Activated CD4-positive, alpha-beta T cell treated with anti-CD3 and anti-CD28 coated beads, Interleukin-2, amount 50 U/mL, for 4 hours (primary cell): ENCODE measurements around the gene CNNM4.
"Not testable (repeated sequence)": the region's sequence is repeated elsewhere in the genome, so short reads cannot be mapped to it uniquely, and the experiment has no call there.

Experiments used
- DNase-seq, 2 experiments: peaks; one replicate each; pipeline ENCODE4 v3.0.0-alpha.2; 2020

Gene CNNM4

DNA sequence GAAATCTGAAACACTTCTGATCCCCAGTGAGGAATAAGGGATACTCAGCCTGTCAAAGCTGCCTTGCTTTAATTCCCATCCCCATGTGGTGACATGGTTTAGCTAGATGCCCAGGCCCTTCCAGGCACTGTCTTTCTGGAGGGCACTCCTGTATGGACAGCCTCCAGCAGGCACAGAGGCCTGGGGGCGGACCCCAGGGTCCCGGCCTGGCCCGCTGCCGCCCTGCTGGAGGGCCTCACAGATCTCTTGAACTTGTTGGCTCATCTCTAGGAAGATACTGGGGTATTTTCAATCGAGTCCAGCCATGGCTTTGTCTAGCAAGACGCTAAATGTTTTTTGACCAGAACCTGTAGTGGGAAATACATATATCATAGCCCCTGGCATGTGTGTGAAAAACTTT is 34.4 kb downstream of the CNNM4 start:
- DNase-seq = no peak

DNA sequence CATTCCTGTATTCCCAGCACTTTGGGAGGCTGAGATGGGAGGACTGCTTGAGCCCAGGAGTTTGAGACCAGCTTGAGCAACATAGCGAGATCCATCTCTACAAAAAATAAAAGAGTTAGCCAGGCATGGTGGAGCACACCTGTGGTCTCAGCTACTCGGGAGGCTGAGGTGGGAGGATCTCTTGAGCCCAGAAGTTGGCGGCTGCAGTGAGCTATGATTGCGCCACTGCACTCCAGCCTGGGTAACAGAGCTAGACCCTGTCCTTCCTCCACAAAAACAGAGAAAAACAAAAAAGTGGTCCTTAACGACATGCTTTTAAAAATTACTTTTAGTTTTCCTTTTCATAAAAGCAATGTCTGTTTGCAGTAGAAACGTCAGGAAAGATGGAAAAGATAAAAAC is 35.8 kb downstream of the CNNM4 start:
- not testable (repeated sequence) for DNase-seq

DNA sequence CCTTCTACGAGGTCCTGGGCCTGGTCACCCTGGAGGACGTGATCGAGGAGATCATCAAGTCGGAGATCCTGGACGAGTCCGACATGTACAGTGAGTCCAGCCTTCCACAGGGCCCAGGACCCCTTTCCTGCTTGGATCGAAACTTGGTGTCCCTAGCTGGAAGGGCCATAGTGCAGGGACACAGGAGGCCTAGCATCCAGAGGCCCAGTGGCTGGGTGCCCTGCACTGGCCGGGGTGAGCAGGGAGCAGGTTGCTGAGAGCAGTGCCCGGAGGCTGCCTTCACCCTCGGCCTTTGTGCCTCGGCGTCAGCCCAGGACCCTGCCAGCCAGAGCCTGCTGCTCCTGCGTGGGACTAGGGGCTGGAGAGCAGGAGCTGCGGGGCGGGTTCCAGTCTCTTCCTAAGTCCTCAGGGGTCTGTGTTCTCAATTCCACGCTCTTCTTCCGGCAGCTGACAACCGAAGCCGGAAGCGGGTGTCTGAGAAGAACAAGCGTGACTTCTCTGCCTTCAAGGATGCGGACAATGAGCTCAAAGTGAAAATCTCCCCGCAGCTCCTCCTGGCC is 36.4 kb downstream of the CNNM4 start:
- DNase-seq = no peak

DNA sequence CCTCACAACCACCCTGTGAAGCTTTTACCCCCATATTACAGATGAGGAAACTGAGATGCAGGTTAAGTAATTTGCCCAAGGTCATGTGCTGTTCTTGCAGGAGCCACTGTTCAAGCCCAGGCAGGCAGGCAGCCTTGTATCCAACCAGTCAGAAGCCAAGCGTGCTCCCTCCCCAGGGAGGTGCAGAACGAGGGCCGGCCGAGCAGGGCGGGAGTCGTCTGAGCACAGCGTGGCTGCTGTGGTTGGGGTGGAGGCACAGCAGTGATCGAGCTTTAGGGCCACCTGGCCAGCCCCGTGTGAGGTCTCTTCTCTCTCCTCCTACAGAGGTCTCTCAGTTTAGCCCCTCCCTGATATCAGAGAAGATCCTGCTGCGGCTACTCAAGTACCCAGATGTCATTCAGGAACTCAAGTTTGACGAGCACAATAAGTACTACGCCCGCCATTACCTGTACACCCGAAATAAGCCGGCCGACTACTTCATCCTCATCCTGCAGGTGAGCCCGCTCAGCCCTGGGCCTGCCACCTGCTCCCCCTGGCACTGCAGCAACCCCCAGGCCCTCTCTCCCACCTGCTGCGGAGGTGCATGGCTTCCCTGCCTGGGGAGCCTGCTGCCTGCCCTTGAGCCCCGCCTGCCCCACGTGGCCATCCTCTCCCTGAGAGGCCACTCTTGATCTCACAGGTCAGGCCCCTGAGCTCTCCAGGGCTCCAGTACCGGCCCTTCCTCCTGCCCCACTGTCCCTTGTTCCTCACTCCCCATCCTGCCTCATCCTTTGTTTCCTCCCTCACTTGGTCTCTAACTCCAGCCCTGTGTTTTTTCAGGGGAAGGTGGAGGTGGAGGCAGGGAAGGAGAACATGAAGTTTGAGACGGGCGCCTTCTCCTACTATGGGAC is 38.3 kb downstream of the CNNM4 start:
- no peak for DNase-seq

DNA sequence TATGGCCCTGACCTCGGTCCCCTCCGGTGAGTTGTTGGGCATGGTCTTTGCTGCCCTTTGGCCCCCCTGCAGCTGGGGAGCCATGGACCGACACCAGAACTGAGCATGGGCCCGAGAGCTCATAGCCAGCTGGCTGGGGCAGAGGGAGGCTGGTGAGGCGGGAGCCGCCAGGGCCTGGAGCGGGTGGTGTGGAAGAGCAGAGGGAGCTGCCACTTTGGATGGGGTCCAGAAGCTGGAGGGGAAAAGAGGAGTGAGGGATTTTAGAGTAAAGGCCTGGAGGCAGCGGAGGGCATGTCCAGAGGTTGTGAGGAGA is 38.9 kb downstream of the CNNM4 start:
- DNase-seq = no peak

DNA sequence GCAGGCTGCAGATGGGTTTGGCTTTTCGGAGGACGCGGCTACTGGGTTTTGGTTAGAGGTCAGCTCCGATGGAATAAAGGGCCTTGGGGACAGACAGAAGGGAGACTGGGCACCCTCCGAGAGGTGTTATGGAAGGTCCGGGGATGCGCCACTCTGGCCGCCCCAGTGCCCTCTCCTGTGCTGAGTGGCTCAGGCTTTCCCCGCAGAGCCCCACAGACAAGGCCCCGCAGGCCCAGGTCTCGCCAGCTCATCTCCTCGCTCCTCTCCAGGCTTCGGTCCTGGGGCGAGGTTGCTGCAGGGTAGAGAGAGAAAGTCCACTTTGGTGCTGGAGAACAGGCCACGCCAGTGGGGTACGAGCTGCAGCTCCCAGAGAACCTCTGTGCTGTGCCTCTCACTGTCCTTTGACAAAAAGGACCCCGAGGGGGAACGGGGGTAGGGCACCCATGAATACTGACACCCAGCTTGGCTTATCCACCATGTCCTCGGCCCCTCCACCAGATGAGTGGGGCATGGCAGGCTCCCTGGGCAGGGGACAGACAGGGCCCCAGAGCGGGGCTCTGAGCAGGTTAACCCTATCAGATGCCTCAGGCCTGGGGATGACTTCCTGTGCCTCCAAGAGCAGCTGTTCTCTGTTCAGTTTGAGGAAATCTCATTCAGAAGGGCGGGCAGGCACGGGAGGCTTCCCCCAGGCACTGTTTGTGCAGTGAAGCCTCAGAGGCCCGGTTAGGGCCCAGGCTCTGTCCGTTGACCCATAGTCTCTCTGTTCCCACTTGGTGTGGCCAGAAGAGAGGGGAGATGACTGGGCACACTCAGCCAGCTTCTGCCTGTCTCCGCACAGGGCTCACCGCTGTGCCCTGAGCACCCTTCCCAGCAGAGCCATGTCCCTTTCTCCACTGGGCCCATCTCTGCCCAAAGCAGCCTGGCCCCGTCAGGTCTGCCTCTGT is 39.6 kb downstream of the CNNM4 start:
- no peak for DNase-seq

DNA sequence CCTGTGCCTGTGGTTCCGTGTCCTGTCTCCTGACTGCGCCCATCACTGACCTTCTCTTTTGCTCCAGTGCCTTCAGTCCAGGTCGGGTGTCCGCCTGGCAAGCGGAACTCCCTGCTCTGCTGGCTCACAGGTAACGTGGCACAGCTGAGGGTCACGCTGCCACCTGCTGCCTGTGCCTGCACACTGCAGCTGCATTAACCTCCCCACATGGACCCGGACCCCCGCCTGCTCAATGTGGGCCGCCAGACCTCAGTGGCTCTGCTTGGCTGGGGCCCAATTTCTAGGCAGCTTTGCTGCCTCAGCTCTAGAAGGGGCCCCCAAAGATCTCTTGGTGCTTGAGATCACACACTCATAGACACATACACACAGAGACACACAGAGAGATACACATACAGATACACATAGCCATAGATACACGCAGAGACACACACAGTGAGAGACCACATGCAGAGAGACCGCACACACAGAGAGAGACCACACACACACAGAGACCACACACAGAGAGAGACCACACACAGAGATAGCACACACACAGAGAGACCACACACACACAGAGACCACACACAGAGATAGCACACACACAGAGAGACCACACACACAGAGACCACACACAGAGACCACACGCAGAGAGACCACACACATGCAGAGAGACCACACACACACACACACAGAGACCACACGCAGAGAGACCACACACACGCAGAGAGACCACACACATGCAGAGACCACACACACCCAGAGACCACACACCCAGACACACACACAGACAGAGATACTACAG is 40.5 kb downstream of the CNNM4 start:
- peak; percentile 66 to 67 for DNase-seq

- DNase-seq = peak; percentile 25 to 45
These were observed 41.3 kb downstream of the CNNM4 start for GRCh38 chr2:96801786-96802595.

- DNase-seq = no peak
These were observed 42.0 kb downstream of the CNNM4 start for GRCh38 chr2:96802721-96803120.

DNA sequence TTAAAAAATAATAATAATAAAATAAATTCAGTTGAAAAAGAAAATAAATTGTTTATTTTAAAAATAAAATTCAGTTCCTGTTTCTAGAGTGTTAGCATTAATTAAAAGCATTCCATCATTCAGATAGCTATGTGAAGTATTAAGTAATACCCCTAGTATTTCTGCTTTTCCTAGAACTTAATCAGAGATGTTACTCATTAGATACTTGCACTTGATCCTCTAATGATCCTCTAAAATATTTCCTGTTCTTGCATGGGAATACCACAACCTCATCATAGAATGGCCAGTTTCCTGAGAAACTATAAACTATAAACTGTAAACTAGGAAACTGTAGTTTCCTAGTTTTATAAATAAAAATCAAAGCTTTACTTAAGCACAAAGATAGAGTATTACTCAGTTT is 44.3 kb downstream of the CNNM4 start:
- no peak for DNase-seq

DNA sequence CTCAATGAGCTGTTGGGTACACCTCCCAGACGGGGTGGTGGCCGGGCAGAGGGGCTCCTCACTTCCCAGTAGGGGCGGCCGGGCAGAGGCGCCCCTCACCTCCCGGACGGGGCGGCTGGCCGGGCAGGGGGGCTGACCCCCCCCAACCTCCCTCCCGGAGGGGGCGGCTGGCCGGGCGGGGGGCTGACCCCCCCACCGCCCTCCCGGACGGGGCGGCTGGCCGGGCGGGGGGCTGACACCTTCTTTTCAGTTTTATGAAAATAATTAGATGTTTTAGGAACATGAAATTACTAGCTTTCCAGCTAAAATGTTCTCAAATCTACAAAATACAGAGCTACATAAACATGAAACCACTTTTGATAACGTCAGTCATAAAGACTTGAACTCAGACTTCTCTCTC is 45.2 kb downstream of the CNNM4 start:
- not testable (repeated sequence) for DNase-seq

DNA sequence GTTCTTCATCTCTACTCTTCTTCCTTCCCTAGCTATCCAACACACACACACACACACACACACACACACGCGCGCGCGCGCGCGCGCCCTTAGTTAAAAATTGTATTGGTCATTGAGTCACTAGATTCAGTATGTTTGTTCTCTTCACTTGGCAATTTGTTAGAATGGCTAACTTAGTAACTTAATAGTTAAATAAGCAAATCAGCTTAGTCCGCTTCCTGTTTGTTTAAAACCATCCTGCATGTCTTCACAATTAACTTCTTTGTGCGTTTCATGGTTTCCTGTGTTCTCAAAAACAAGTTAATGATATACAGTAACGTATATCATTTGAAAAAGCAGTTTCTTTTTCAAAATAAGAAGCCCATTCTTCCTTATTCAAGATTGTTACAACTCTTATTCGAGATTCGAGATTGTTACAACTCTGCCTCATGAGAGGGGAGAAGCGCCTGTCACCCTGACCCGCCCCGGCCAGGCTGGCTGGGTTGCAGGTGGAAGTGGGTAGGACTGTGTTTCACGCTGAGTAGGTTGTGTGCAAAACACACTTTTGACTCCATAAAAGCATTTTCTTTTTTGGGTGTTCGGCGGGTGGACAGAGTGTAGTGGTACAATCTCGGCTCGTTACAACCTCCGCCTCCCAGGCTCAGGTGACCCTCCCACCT is 45.9 kb downstream of the CNNM4 start:
- DNase-seq = peak in 1 of 2 experiments; percentile 27

GRCh38 chr2:96807127-96807471 is 46.4 kb downstream of the CNNM4 start:
- DNase-seq = no peak

GRCh38 chr2:96808176-96808837 is 47.6 kb downstream of the CNNM4 start:
- no peak for DNase-seq

DNA sequence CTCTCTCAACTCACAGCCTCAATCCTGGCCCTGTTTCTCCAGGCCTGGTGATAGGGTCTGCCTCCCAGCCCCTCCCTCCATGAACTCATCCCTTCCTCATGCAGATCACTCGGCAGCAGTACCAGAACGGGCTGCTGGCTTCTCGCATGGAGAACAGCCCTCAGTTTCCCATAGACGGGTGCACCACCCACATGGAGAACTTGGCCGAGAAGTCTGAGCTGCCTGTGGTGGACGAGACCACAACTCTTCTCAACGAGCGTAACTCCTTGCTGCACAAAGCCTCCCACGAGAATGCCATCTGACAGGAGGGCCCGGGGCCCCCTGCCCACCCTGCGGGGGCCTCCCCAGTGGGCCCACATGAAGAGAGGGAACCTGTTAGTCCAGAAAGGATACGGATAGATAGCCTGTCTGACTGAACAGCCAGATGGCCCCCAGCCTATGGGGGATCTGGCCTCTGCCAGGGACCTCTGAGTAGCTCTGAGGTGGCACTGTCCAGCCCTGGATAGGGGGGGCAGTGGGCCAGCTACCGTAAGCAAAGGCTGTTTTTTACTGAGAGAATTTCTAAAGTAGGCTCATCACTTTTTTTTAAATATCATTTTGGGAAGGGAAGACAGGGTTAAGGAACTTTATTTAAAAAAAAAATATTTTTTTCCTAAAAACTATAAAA is 48.6 kb downstream of the CNNM4 start:
- DNase-seq = no peak

DNA sequence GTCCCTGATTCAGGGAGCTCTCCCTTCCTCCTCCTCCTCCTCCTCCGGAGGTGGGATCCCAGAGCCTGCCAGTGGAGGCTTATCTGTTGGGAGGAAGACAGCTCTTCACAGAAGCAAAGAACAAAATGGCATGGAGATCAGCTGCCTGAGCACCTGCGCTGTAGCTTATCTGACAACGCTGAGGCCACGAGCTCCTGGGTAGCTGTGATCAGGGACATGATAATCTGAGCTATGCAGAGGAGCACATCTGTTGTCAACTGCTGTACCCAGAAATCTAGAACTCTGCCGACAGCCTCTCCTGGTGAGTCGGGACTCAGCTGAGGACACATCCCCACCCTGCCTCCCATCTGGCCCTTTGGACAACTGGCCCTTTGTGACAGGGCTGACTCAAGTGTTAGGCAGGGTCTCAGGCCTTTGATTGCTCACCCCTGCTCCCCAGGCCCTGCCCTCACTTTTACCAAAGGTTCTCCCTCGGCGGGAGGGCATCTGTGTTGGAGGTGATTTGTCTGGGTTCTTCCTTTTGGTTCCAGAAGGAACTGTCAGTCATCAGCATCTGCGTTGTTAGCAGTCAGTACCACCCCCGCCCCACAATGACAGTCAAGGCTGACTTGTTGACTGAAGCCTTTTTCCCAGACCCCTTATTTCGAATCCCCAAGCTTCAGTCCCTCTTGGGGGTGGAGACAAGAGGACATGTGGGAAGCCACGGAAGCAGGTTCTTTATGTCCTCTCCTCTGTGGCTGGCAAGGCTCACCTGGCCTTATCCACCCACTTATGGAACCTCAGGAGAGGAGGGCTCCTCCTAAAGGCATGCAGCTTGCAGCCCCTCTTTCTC is 49.5 kb downstream of the CNNM4 start:
- DNase-seq = no peak

DNA sequence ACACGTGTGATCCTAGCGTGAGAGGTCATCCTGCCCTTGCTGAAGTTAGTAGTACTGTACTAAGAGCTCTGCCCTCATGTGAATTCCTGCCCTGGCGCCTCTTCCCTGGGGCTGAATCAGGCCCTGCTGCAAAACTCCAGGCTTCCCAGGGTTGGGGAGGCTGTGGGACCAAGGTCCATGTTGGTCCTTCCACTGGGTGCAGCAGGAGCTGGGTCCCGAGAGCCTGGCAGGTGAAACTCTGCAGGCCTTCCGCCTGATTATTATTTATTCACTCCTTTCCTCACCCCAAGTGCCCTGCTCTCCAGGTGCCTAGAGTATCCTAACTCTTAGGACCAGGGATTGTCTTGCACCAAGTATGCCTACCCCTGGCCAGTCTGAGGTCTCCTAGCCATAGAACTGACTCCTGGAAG is 50.1 kb downstream of the CNNM4 start:
- no peak for DNase-seq

DNA sequence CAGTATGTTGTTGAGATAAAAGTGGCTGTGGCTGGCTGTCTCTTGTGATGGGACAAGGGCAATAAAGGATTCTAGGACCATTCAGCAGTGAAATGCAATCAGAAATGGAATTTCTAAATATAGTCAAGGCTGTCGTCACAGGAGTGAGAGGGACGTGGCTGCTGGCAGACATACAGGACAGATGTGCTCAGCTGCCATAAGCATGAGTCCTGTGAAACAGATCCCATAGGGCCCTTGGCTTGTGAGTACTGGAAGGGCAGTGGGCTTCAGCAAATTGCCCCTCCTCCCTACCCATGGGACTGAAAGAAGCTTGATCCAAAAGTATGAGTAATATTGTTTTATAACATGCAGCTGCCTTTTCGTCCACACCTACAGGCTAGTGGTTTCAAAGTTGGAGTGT is 51.2 kb downstream of the CNNM4 start:
- no peak for DNase-seq

- DNase-seq = no peak
These were observed 53.0 kb downstream of the CNNM4 start for GRCh38 chr2:96813656-96814055.
